ENCODE measurements around the gene ADAMTS10. TPM values are rescaled to one million over a fixed set of nuclear protein-coding genes. Genes with fewer than 3 reads are reported as not detected.

The ADAMTS10 gene
- total and polyA plus RNA-seq, 2 of the 8 experiments (the other 6 are each of a cell fraction or from before 2014, with no cell fraction given) = 6.9 to 17.4 TPM

DNA sequence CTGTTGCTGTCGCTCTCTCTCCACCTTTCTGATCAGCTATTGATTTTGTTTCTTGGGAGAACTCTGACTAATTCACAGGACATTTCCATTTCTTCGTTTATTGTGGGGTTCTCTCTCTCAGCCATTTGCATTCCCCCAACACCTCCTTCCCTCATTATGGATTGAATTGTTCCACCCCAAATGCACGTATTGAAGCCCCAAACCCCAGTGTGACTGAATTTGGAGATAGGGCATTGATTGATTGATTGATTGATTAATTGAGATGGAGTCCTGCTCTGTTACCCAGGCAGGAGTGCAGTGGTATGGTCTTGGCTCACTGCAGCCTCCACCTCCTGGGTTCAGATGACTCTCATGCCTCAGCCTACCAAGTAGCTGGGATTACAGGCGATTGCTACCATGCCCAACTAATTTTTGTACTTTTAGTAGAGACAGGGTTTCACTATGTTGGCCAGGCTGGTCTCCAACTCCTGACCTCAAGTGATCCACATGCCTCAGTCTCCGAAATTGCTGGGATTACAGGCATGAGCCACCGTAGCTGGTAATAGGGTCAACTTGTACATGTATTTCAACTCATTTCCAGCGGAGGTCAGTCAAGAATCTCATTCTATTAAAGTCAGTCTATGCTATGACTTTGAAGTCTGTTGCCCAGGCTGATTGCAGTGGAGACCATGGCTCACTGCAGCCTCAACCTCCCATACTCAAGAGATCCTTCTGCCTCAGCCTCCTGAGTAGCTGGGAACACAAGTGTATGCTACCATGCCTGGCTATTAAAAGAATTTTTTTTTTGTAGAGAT lies 33.5 kb upstream of the ADAMTS10 start:
- no peak overlapping the region for H2BK5ac ChIP-seq (ENCODE audit: low read depth, low read length)
- H3K9me3 ChIP-seq (ENCODE audit: insufficient read depth in 2 of 2, low read depth in 1 of 2, low read length in 1 of 2) = peaks cover 0 to 5% of the 10 kb centered on the region in 2 experiments; a peak in 2 of 4 replicates
- H3K4ac ChIP-seq (replicated peaks; ENCODE audit: insufficient read length, low read depth, low read length) = no peak overlapping the region
- H3K9ac ChIP-seq (replicated peaks in 1 of 4; ENCODE audit: extremely low read depth in 1 of 4, low read depth in 3 of 4, low read length in 3 of 4) = no peak overlapping the region
- H2BK20ac ChIP-seq (ENCODE audit: low read length) = no peak overlapping the region
- no peaks in the 10 kb centered on the region for H3K79me2 ChIP-seq (ENCODE audit: control insufficient read depth in 1 of 2, insufficient read depth in 2 of 2, low read length in 2 of 2)
- H2AFZ ChIP-seq (ENCODE audit: low read length) = no peak overlapping the region
- H4K91ac ChIP-seq (replicated peaks; ENCODE audit: insufficient read length, low read length) = no peak overlapping the region
- H4K5ac ChIP-seq (ENCODE audit: insufficient read length, low read depth, low read length) = no peak overlapping the region
- no peak overlapping the region for H2AK5ac ChIP-seq (ENCODE audit: low read depth, low read length)
- H4K8ac ChIP-seq (ENCODE audit: extremely low read depth, insufficient read depth, low read length) = no peak overlapping the region
- no peak overlapping the region for H3K27ac ChIP-seq (ENCODE audit: low read depth, low read length)
- CTCF ChIA-PET (ENCODE audit: partially characterized antibody) = interaction anchor here (0.6 to 6.8 kb wide), 11 partner anchors 10 to 400 kb away, joined by 3 to 45 read pairs (median 4); partner anchors contain the start of genes MYO1F and NFILZ
- no peaks in the 10 kb centered on the region for H3K36me3 ChIP-seq (ENCODE audit: control insufficient read depth in 2 of 4, insufficient read depth in 4 of 4, low read length in 3 of 4)
- no peak overlapping the region for H3K56ac ChIP-seq (replicated peaks; ENCODE audit: insufficient read length, low read depth, low read length)
- no peak overlapping the region for H2BK120ac ChIP-seq (replicated peaks; ENCODE audit: low read depth, low read length)
- H3K18ac ChIP-seq (ENCODE audit: extremely low read depth, low read length) = no peak overlapping the region
- no peak overlapping the region for H3K4me2 ChIP-seq (ENCODE audit: insufficient read depth in 1 of 2, low read depth in 2 of 2, low read length in 2 of 2)
- 74% methylated on average over 7 of the region's 7 CpGs; no CpG with 5 or more reads in 1 of the 2 experiments for WGBS, 2 experiments (ENCODE audit: extremely low coverage in 1 of 2, insufficient coverage in 1 of 2, insufficient read length in 1 of 2, insufficient replicate concordance in 2 of 2, low coverage in 1 of 2, low lambda C conversion rate in 2 of 2, missing lambda C conversion rate in 1 of 2)
- no peaks in the 10 kb centered on the region for H3K4me1 ChIP-seq (replicated peaks in 1 of 4; ENCODE audit: control insufficient read depth in 3 of 4, insufficient read depth in 4 of 4, low read length in 3 of 4)
- POLR2A ChIA-PET (ENCODE audit: partially characterized antibody) = no interaction called here
- DNase-seq (ENCODE audit: low read depth in 1 of 2, low spot score in 2 of 2) (no peak), FAIRE-seq (no peak)
- H2BK12ac ChIP-seq (ENCODE audit: low read depth, low read length) = no peak overlapping the region
- no peak overlapping the region for H3K4me3 ChIP-seq (ENCODE audit: extremely low read depth in 1 of 4, insufficient read depth in 2 of 4, low read depth in 3 of 4, low read length in 4 of 4)
- H3K23ac ChIP-seq (ENCODE audit: insufficient read length) = no peak overlapping the region
- no peak overlapping the region for H3K14ac ChIP-seq (ENCODE audit: insufficient read length)
- no peaks in the 10 kb centered on the region for H3K79me1 ChIP-seq (ENCODE audit: low read depth, low read length)
- no peak overlapping the region for H2BK15ac ChIP-seq (ENCODE audit: low read length)
- no peaks in the 10 kb centered on the region for H3K23me2 ChIP-seq (ENCODE audit: low read depth, low read length)
- H3K27me3 ChIP-seq (replicated peaks in 1 of 4; ENCODE audit: control insufficient read depth in 3 of 4, extremely low read depth in 1 of 4, insufficient read depth in 3 of 4, low read length in 3 of 4) = peaks cover 0 to 5% (median 3%) of the 10 kb centered on the region in 4 experiments; a peak in 3 of 7 replicates
- H4K20me1 ChIP-seq (replicated peaks in 1 of 2; ENCODE audit: control insufficient read depth in 1 of 2, insufficient read depth in 2 of 2, low read length in 2 of 2) = peaks cover 0 to 1% of the 10 kb centered on the region in 2 experiments
- TF ChIP-seq RAD21 (IDR thresholded peaks at IDR 0.05 in 1 of 2, conservative IDR thresholded peaks at IDR 0.05 in 1 of 2; ENCODE audit: low read depth in 2 of 2, low read length in 2 of 2) (no peak), KDM5A (IDR thresholded peaks at IDR 0.05; ENCODE audit: low read length) (no peak), SUZ12 (IDR thresholded peaks at IDR 0.05; ENCODE audit: low read length) (no peak), CBX8 (IDR thresholded peaks at IDR 0.05; ENCODE audit: borderline replicate concordance, low read depth, low read length) (no peak), PHF8 (conservative IDR thresholded peaks at IDR 0.05; ENCODE audit: low read depth, low read length) (no peak), POLR2AphosphoS5 (IDR thresholded peaks at IDR 0.05; ENCODE audit: low read depth, low read length) (no peak), BACH1 (IDR thresholded peaks at IDR 0.05; ENCODE audit: low read length) (no peak)
- TF ChIP-seq, protein P1, sequence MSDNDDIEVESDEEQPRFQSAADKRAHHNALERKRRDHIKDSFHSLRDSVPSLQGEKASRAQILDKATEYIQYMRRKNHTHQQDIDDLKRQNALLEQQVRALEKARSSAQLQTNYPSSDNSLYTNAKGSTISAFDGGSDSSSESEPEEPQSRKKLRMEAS (IDR thresholded peaks at IDR 0.05) = no peak
- TF ChIP-seq, protein P2, sequence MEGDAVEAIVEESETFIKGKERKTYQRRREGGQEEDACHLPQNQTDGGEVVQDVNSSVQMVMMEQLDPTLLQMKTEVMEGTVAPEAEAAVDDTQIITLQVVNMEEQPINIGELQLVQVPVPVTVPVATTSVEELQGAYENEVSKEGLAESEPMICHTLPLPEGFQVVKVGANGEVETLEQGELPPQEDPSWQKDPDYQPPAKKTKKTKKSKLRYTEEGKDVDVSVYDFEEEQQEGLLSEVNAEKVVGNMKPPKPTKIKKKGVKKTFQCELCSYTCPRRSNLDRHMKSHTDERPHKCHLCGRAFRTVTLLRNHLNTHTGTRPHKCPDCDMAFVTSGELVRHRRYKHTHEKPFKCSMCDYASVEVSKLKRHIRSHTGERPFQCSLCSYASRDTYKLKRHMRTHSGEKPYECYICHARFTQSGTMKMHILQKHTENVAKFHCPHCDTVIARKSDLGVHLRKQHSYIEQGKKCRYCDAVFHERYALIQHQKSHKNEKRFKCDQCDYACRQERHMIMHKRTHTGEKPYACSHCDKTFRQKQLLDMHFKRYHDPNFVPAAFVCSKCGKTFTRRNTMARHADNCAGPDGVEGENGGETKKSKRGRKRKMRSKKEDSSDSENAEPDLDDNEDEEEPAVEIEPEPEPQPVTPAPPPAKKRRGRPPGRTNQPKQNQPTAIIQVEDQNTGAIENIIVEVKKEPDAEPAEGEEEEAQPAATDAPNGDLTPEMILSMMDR (IDR thresholded peaks at IDR 0.05; ENCODE audit: control extremely low read depth in 1 of 3, insufficient read depth in 1 of 3, low read depth in 1 of 3, low read length in 3 of 3) = no peak
